IPS DF 19.7 (cell line): ENCODE measurements around the gene HAUS2.
"Not testable (repeated sequence)": the region's sequence is repeated elsewhere in the genome, so short reads cannot be mapped to it uniquely, and the experiment has no call there.

Experiments
- DNase-seq: peaks from one replicate; pipeline ENCODE4 v3.0.0-alpha.2; 2013; ENCODE audit warnings: low read depth, low spot score

HAUS2 gene

GRCh38 chr15:42548249-42549031 lies at the start of gene HAUS2, which contains the start of gene LRRC57:
TSS of gene HAUS2 (plus strand) at chr15:42548838. CDS start at chr15:42548873, 35 bp downstream.
TSS of gene LRRC57 (minus strand) at chr15:42548793. CDS start at chr15:42548434, 359 bp downstream.
- DNase-seq, result peak; percentile 73

GRCh38 chr15:42499858-42500609 lies 48.6 kb upstream of the HAUS2 start:
- no peak for DNase-seq

GRCh38 chr15:42502477-42502876 lies 46.2 kb upstream of the HAUS2 start:
- DNase-seq, result no peak

GRCh38 chr15:42503825-42504224 lies 44.8 kb upstream of the HAUS2 start:
- DNase-seq, result no peak

GRCh38 chr15:42504631-42505030 lies 44.0 kb upstream of the HAUS2 start:
- no peak for DNase-seq

GRCh38 chr15:42507514-42507913 lies 41.1 kb upstream of the HAUS2 start:
- no peak for DNase-seq

GRCh38 chr15:42508263-42508690 lies 40.4 kb upstream of the HAUS2 start:
- no peak for DNase-seq

GRCh38 chr15:42510258-42511006 lies 38.2 kb upstream of the HAUS2 start:
- no peak for DNase-seq

- DNase-seq, result no peak
These were observed 37.6 kb upstream of the HAUS2 start for GRCh38 chr15:42511007-42511391.

- DNase-seq, result no peak
These were observed 25.3 kb upstream of the HAUS2 start for GRCh38 chr15:42523331-42523730.

GRCh38 chr15:42528970-42529369 lies 19.7 kb upstream of the HAUS2 start:
- DNase-seq, result no peak

- DNase-seq, result no peak
These were observed 15.4 kb upstream of the HAUS2 start for GRCh38 chr15:42533246-42533645.

GRCh38 chr15:42544853-42545629 lies 3.6 kb upstream of the HAUS2 start:
- DNase-seq, result no peak

GRCh38 chr15:42547918-42548248 lies 755 bp upstream of the HAUS2 start:
- DNase-seq, result no peak

- DNase-seq, result no peak
These were observed 424 bp downstream of the HAUS2 start for GRCh38 chr15:42549032-42549491.

- no peak for DNase-seq
These were observed 1.2 kb downstream of the HAUS2 start for GRCh38 chr15:42549741-42550392.

GRCh38 chr15:42553554-42553953 lies 4.9 kb downstream of the HAUS2 start:
- DNase-seq, result no peak

- DNase-seq, result not testable (repeated sequence)
These were observed 8.0 kb downstream of the HAUS2 start for GRCh38 chr15:42556550-42557207.

GRCh38 chr15:42558739-42559138 lies 10.1 kb downstream of the HAUS2 start:
- no peak for DNase-seq
